Measurements from ENCODE around the gene UGT1A5.
"Not testable (repeated sequence)": the region's sequence is repeated elsewhere in the genome, so short reads cannot be mapped to it uniquely, and the experiment has no call there.

Gene UGT1A5

DNA sequence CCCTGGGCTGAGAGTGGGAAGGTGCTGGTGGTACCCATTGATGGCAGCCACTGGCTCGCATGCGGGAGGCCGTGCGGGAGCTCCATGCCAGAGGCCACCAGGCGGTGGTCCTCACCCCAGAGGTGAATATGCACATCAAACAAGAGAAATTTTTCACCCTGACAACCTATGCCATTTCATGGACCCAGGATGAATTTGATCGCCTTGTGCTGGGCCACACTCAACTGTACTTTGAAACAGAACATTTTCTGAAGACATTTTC is 34.5 kb downstream of the UGT1A5 start:
- DNase-seq: no peak

DNA sequence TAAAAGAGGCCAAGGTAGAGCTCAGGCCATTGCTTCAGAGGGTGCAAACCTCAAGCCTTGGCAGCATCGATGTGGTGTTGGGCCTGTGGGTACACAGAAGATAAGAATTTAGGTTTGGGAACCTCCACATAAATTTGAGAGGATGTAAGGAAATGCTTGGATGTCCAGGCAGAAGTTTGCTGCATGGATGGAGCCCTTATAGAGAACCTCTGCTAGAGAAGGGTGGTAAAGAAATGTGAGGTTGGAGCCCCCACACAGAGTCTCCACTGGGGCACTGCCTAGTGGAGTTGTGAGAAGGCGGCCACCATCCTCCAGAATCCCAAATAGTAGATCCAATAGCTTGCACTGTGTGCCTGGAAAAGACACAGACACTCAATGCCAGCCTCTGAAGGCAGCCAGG is 38.0 kb downstream of the UGT1A5 start:
- not testable (repeated sequence) for DNase-seq

DNA sequence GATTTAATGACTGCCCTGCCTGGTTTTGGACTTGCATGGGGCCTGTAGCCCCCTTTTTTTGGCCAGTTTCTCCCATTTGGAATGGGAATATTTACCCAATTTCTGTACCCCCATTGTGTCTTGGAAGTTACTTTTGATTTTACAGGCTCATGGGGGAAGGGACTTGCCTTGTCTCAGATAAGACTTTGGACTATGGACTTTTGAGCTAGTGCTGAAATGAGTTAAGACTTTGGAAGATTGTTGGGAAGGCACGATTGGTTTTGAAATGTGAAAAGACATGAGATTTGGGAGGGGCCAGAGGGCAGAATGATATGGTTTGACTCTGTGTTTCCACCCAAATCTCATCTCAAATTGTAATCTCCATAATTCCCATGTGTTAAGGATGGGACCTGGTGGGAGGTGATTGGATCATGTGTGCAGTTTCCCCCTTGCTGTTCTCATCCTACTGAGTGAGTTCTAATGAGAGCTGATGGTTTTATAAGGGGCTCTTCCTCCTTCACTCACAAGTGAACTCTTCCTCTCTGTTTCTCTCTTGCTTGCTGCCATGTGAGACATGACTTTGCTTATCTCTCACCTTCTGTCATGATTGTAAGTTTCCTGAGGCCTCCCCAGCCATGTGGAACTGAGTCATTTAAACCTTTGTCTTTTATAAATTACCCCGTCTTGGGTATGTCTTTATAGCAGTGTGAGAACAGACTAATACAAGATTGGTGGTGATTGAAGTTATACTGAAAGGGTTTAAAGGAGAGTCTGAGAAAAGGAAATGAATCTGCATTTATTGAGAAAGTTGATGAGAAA is 38.7 kb downstream of the UGT1A5 start:
- not testable (repeated sequence) for DNase-seq

DNA sequence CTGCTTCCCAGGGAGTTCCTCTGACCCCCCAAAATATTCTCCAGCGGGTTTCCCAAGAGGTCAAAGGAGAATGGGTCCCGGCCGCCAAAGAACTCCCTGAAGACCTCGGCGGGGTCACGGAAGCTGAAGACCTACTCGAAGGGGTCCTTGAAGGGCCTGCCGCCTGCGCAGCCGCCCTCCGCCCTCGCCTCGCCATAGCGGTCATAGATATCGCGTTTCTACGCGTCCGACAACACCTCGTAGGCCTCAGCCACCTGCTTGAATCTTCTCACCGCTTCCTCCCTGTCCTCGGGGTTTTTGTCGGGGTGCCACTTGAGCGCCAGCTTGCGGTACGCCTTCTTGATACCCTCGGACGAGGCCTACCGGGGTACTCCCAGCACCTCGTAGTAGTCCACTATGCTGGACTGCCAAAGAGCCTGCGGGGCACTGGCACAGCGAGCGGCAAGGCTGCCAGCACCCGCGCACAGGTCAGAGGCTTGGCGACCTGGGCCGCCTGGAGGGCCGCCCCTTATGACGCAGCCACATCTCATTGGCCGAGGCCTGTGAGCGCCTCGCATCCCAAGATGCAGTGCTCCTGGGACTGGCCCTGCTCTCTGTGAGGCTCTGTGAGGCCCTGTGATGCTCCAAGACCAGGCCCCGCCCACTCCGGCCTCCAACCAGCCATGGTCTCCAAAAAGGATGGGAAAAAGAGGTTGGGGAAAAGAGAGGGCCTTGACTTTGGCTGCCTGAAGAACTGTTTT is 42.3 kb downstream of the UGT1A5 start:
- DNase-seq: no peak

DNA sequence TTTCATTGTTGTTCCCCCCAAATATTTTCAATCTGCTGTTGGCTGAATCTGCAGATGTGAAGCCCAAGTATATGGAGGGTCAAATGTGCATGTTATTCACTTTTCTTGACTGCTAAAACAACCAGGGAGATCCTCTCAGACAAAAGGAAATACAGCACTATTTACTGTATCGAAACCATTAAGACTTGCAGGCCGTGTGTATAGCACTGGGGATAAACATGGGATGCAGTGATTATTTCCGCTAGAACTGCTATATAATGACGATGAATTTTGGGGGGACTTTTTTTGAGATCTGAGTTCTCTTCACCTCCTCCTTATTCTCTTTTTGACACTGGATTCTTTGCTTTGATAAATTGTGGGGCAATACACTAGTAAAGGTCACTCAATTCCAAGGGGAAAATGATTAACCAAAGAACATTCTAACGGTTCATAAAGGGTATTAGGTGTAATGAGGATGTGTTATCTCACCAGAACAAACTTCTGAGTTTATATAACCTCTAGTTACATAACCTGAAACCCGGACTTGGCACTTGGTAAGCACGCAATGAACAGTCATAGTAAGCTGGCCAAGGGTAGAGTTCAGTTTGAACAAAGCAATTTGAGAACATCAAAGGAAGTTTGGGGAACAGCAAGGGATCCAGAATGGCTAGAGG is 43.8 kb downstream of the UGT1A5 start:
- DNase-seq: no peak

DNA sequence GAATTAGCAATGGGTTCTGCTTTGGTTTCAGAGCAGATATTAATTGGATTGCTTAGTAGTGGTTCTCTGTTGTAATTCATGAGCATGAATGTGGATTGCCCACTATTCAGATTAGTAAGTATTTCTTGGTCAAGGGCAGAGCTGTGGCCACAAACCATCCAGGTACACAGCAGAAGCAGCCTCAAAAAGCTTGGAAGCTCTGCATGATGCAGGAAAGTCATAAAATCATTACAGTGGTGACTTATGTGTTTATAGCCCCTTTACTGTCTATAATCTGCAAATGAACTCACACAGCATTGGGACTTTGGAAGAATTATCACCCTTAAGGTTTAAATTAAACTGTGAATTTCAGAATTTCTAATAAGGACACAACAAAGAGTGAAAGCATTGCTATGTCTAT is 45.4 kb downstream of the UGT1A5 start:
- no peak for DNase-seq

DNA sequence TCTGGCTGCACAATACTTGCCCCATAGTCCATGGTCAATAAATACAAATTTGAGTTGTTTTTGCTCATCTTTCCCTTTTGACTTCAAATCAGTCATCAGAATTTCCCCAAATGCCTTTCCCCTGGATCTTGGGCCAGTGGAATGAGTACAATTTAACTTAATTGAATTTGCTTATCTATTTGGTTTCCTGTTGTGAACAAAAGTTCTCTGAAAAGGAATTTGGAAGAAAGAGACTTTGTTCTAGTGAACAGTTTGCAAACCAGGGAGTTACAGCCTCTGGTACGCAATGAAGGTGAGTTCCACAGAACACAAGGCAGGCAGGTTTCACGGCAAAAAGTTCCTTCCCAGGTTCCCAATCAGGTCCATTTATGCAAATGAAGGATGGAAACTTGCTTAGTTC is 46.1 kb downstream of the UGT1A5 start:
- no peak for DNase-seq

DNA sequence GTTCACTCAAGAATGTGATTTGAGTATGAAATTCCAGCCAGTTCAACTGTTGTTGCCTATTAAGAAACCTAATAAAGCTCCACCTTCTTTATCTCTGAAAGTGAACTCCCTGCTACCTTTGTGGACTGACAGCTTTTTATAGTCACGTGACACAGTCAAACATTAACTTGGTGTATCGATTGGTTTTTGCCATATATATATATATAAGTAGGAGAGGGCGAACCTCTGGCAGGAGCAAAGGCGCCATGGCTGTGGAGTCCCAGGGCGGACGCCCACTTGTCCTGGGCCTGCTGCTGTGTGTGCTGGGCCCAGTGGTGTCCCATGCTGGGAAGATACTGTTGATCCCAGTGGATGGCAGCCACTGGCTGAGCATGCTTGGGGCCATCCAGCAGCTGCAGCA is 47.3 kb downstream of the UGT1A5 start, which contains the start of gene UGT1A1:
UGT1A1 (plus strand) TSS at position 228 of the 400 bp plus-strand sequence; CDS start at position 246, 18 bp downstream.
- no peak for DNase-seq

DNA sequence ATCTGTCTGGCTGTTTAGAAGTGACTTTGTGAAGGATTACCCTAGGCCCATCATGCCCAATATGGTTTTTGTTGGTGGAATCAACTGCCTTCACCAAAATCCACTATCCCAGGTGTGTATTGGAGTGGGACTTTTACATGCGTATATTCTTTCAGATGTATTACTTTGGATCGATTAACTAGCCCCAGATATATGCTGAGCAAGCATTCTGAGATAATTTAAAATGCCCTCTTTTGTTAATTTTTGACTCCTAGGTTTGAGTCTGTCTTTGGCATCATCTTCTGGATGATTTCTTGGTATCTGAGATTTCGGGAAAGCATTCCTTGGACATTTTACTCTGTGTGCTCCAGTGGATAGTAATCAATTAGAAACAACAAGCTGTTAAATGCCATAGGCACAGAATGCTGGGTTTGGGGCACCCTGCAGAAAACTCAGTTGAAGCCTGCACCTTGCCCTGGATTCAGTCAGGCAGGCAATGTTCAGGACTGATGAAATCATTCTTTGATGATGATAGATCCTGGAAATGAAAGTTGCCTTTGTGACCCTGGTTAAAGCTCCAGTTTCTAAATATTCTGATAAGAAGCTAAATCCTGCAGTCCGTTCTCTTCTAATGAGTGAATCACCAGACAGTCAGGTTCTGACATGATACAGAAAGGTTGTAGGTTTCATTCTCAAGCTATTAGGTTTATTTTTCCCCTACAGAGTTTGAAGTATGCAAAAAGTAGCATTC is 48.5 kb downstream of the UGT1A5 start:
- DNase-seq: no peak

DNA sequence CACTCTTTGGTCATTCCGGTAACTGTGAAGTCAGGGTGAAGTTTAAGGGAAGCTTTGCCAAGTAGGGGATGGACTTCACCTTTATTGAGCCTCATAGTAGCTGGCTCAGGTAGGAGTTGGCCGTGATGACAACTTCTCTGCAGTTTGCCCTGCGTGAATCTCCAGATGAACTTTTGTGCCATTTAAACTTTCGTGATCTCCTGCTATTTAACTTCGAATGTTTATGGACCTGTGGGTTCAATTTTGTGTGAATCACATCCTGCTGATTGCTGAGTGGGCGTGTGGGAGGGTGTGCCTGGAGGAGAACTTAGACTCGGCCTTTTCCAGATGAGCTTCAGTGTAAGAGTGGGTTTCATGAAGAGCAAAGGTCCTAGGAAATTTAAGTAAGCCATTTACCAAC is 51.6 kb downstream of the UGT1A5 start:
- DNase-seq: peak; percentile 3

DNA sequence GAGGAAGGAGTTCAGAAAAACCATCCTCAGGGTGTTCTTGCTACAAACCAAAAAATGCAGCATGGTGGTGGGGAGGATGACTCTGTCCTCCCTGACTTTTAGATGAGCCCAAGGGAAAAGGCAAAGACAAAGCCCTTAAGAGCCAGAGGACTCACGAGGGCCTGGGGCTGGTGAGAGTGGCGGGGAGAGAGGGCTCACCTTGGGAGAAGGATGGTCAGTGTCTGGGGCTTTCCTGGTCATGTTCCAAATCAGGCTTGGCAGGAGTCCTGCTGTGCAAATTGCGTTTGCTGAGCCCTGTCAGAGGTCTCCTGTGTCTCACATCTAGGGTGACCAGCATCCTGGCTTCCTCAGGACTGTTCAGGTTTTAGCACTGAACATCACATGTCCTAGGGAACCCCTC is 52.1 kb downstream of the UGT1A5 start:
- no peak for DNase-seq

DNA sequence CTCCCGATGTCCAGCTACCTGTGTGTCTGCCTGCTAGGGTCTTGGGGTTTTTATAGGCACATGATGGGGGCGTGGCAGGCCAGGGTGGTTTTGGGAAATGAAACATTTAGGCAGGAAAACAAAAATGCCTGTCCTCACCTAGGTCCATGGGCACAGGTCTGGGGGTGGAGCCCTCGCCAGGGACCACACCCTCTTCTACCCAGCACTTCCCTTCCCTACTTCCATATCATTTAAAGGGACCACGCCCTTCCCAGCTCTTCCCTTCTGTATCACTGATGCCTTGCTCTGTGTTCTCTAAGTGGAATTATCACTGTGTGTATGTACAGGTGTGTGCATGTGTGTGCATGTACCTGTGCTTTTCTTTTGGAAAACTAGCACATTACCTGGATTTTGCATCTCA is 53.7 kb downstream of the UGT1A5 start:
- DNase-seq: no peak

DNA sequence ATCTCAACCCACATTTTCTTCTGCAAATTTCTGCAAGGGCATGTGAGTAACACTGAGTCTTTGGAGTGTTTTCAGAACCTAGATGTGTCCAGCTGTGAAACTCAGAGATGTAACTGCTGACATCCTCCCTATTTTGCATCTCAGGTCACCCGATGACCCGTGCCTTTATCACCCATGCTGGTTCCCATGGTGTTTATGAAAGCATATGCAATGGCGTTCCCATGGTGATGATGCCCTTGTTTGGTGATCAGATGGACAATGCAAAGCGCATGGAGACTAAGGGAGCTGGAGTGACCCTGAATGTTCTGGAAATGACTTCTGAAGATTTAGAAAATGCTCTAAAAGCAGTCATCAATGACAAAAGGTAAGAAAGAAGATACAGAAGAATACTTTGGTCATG is 55.4 kb downstream of the UGT1A5 start:
- no peak for DNase-seq

DNA sequence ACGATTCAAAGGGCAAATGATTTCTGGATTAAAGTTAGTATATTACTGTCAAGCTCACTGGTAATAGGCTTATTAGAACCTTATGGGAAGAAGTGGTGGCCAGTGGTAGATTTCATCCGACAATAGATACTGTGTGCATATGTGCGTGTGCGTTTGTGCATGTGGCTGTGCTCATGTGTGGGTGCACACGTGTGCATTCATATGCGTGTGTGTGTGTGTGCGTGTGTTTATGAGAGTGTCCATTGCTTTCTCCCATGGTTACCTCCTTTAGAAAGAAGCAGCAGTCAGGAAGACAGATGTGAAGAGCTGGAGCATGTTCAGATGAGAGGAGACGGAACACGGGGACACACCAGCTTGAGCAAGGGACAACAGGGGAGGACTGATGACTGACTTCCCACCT is 56.6 kb downstream of the UGT1A5 start:
- no peak for DNase-seq

DNA sequence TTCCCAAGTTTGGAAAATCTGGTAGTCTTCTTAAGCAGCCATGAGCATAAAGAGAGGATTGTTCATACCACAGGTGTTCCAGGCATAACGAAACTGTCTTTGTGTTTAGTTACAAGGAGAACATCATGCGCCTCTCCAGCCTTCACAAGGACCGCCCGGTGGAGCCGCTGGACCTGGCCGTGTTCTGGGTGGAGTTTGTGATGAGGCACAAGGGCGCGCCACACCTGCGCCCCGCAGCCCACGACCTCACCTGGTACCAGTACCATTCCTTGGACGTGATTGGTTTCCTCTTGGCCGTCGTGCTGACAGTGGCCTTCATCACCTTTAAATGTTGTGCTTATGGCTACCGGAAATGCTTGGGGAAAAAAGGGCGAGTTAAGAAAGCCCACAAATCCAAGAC is 59.4 kb downstream of the UGT1A5 start:
- DNase-seq: no peak

DNA sequence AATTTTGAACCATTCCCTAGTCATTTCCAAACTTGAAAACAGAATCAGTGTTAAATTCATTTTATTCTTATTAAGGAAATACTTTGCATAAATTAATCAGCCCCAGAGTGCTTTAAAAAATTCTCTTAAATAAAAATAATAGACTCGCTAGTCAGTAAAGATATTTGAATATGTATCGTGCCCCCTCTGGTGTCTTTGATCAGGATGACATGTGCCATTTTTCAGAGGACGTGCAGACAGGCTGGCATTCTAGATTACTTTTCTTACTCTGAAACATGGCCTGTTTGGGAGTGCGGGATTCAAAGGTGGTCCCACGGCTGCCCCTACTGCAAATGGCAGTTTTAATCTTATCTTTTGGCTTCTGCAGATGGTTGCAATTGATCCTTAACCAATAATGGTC is 59.9 kb downstream of the UGT1A5 start:
- DNase-seq: no peak

DNA sequence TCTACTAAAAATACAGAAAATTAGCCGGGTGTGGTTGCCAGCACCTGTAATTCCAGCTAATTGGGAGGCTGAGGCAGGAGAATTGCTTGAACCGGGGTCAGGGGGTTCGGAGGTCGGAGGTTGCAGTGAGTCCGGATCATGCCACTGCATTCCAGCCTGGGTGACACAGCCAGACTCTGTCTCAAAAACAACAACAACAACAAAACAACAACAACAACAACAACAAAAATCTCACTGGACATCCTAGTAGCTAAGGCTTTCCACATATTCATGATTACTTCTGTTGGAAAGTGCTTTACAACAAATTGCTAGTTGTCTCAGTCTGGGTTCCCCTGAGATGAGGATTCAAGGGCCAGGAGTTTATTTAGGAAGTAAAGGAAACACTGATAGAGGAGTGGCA is 61.1 kb downstream of the UGT1A5 start:
- DNase-seq: no peak

DNA sequence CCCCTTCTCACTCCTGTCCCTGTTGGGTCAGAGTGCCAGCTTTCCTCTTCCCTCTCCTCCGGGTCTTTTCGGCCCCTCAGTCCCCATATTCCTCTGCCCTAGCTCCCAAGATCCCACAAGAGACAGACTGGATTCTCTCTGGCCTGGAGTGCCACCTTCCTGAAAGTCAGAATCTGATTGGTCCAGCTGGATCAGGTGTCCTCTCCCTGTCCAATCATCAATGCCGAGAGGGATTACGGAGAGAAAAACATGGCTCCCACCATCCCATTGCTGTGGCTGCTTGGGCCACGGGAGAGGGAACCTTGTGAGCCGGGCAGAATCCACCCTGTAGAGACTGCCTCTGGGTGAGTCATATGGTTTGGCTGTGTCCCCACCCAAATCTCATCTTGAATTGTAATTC is 62.7 kb downstream of the UGT1A5 start:
- DNase-seq: no peak

DNA sequence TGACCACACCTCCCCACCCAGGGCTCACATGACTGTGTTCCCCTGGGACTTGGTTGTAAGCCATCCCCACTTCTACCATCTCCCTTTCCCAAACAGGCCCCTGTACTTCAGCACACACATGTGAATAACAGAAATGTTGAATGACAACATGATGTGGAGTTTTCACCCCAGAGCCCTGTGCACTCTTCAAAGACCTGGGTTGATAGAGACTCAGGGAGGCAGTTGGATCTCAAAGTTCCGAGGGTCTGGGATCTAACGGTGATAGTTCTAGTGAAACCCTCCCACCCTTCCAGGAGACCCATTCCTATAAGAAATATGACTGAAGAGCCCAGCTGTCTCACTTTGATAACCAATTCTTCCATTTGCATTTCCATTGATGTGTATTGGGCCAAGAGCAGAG is 65.3 kb downstream of the UGT1A5 start, which contains the start of gene MROH2A:
MROH2A (plus strand) TSS at position 301 of the 400 bp plus-strand sequence. CDS start 1,029 bp downstream, outside the sequence.
- no peak for DNase-seq

DNA sequence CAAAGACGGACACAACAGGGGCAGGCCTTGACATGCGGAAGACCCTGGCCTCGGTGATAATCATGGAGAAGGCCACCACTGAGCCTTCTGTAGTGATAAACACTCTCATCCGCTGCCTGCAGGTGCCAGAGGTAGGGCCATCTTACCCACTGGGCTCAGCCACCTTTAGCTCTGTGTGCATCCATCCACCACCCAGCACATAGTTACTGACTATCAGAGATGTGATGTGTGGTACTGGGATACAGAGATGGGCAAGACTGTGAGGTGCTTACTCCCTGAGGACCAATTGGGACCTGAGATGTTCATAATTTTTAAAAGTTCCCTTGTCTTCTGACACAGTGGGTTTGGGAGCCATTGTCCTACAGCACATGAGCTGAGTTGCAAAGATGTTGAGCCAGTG is 67.0 kb downstream of the UGT1A5 start:
- no peak for DNase-seq

DNA sequence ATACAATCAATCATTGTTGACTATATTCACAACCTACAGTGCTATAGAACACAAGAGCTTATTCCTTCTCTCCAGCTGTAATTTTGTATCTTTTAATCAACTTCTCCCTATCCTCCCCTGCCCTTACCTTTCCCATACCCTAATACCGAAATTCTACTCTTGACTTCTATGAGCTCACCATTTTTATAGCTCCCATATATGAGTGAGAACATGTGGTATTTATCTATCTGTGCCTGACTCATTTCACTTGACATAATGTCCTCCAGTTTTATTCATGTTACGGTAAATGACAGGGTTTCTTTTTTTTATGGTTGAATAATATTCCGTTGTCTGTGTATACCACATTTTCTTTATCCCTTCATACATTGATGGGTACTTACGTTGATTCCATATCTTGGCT is 68.1 kb downstream of the UGT1A5 start:
- no peak for DNase-seq

DNA sequence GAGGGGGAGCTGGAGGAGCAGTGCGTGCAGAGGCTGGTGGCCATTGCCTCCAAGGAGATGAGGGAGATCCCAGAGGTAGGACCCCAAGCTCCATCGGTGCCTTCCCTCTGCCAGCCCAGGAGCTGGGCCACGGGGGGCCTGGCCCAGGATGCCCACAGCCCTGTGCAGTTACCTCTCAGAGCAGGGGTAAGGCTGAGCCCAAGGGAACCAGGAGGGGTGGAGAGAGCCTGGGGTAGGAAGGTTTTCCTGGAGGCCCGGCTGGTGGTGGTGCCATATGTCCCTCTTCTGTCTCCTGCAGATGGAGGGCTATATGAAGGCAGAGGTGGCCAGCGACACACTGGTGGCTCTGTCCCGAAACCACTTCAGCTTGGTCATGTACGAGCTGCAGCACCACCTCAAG is 76.8 kb downstream of the UGT1A5 start:
- DNase-seq: no peak

DNA sequence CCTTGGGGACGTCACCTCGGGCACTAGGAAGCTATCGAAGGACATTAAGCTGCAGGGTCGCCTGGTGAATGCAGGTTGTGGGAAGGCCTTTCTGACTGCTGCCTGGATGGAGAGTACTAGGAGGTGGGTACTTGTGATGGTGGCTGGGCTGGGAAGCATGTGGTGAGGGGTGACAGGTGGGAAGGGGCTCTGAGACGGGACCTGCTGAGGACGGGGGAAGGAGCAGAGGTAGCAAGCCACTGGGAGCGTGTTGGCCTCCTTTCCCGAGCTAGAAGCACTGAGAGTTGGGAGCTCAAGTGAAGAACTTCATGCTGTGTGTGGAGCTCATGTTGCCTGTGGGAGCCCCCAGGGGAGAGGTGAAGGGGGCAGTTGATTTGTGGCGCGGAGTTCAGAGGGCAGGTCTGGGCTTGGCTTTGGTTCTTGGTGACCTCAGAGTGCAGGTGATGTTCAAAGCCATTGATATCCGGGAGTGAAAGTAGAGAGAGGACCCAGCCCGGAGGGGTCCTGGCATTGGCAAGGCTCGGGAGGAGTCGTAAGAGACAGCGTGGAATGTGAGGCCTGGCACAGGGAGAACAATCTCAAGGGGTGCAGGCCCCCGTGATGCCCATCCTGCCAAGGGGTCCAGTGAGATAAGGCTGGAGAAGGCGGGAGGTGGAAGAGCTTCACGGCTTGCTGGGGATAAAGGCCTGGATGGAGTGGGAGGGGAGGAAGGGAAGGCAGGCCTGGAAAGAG is 78.6 kb downstream of the UGT1A5 start:
- DNase-seq: no peak

All from fibroblast of skin of right quadriceps (primary cell).